OCI-LY7 (cell line): ENCODE results near the gene SLC4A1. TPM values are rescaled to one million over a fixed set of nuclear protein-coding genes. Genes with fewer than 3 reads are reported as not detected.

Experiments used
- BruUV-seq: library from RNA; stranded (reverse); fragments of 400-500 nt; replicated peaks from 2 replicates; lab custom pipeline; 2021; lab: Mats Ljungman, UMichigan
- CTCF ChIA-PET: fragments of 300-600 bp; sonication (Branson Sonifier 250); formaldehyde crosslinking; loops from one replicate; lab custom pipeline; 2022; ENCODE audit warnings: antibody characterized with exemption; ENCODE audit not compliant: unreplicated experiment; lab: Charles Lee
- POLR2A ChIA-PET: fragments of 300-600 bp; sonication (Branson Sonifier 250); formaldehyde crosslinking; loops from one replicate; lab custom pipeline; 2022; ENCODE audit warnings: antibody characterized with exemption; lab: Charles Lee
- DNase-seq: peaks from one replicate; pipeline ENCODE4 v3.0.0-alpha.2; 2015; ENCODE audit warnings: low spot score
- H2AFZ ChIP-seq: fragments of 200-600 bp; sonication (generic), shearing (Covaris generic); 2 replicates; pipeline ENCODE4 v1.6.1; 2014; ENCODE audit warnings: mild to moderate bottlenecking, antibody characterized with exemption, low read length, moderate library complexity
- H3K27ac ChIP-seq: fragments of 200-600 bp; sonication (generic); 2 replicates; pipeline ENCODE4 v1.5.1; 2014; ENCODE audit warnings: mixed run types, low read depth, mild to moderate bottlenecking, moderate library complexity, low read length, inconsistent platforms; ENCODE audit not compliant: poor library complexity, severe bottlenecking
- H3K36me3 ChIP-seq: fragments of 200-600 bp; sonication (generic); 2 replicates; pipeline ENCODE4 v1.6.1; 2014; ENCODE audit warnings: mild to moderate bottlenecking, antibody characterized with exemption, low read length, moderate library complexity, mixed read lengths; ENCODE audit not compliant: insufficient read depth
- H3K4me1 ChIP-seq: fragments of 200-600 bp; sonication (generic); 2 replicates; pipeline ENCODE4 v1.5.1; 2014; ENCODE audit warnings: mild to moderate bottlenecking, low read length; ENCODE audit not compliant: insufficient read depth, poor library complexity, severe bottlenecking
- H3K4me2 ChIP-seq: fragments of 200-600 bp; sonication (generic); 2 replicates; pipeline ENCODE4 v1.6.1; 2014; ENCODE audit warnings: mild to moderate bottlenecking, low read length
- H3K4me3 ChIP-seq: fragments of 200-600 bp; sonication (generic); 2 replicates; pipeline ENCODE4 v1.5.1; 2014; ENCODE audit warnings: mild to moderate bottlenecking, low read depth, low read length; ENCODE audit not compliant: poor library complexity, severe bottlenecking
- H3K79me2 ChIP-seq: fragments of 200-600 bp; sonication (generic); 2 replicates; pipeline ENCODE4 v1.6.1; 2016; ENCODE audit warnings: low read depth, mild to moderate bottlenecking, low read length, moderate library complexity, mixed read lengths; ENCODE audit not compliant: insufficient read depth
- H3K9me2 ChIP-seq: fragments of 200-600 bp; sonication (generic); 2 replicates; pipeline ENCODE4 v1.6.1; 2016; ENCODE audit warnings: mild to moderate bottlenecking, low read length, mixed read lengths; ENCODE audit not compliant: insufficient read depth
- H3K9me3 ChIP-seq: fragments of 200-600 bp; sonication (generic); 2 replicates; pipeline ENCODE4 v1.6.1; 2014; ENCODE audit warnings: mild to moderate bottlenecking, mixed run types, low read length, mixed read lengths
- H4K20me1 ChIP-seq: fragments of 200-600 bp; sonication (generic); 2 replicates; pipeline ENCODE4 v1.6.1; 2014; ENCODE audit warnings: mild to moderate bottlenecking, antibody characterized with exemption, low read length, moderate library complexity, mixed read lengths; ENCODE audit not compliant: insufficient read depth
- EZH2phosphoT487 ChIP-seq: fragments of 200-600 bp; sonication (generic); IDR thresholded peaks from 2 replicates; pipeline ENCODE4 v1.6.1; 2018; ENCODE audit warnings: low read depth, borderline replicate concordance, mild to moderate bottlenecking, mixed run types, antibody characterized with exemption, low read length, moderate library complexity, mixed read lengths
- intact Hi-C: fragments of 100-400 bp; cut with micrococcal nuclease; formaldehyde crosslinking; loops from one replicate; pipeline ENCODE4 v1.10.0; 2022; ENCODE audit not compliant: unreplicated experiment
- total RNA-seq, 2 experiments: library from RNA; depleted of rRNA in 1 of 2; stranded (reverse); fragments of >200 nt in 1 of 2; shearing (Covaris generic) in 1 of 2; gene quantifications; 2 replicates each; pipeline ENCODE4 v1.2.3, GENCODE V29; 2014 to 2022
- TF ChIP-seq, protein P1 (sequence below): fragments of 200-600 bp; sonication (generic); conservative IDR thresholded peaks from 2 replicates; pipeline ENCODE4 v1.5.1; 2014; ENCODE audit warnings: mild to moderate bottlenecking, antibody characterized with exemption, low read length, moderate library complexity, mixed read lengths

The SLC4A1 gene
- total RNA-seq, 2 experiments from 2014 or later: not detected

- Histone ChIP-seq H3K9me3 (no peaks in the 10 kb centered on the region), H2AFZ (no peak overlapping the region), H3K4me3 (no peak overlapping the region), H3K4me1 (peaks cover 7% of the 10 kb centered on the region), H3K4me2 (no peak overlapping the region), H4K20me1 (no peaks in the 10 kb centered on the region), H3K27ac (no peak overlapping the region), H3K36me3 (no peaks in the 10 kb centered on the region), H3K9me2 (no peaks in the 10 kb centered on the region), H3K79me2 (no peaks in the 10 kb centered on the region)
- BruUV-seq: no TSS peak
- ChIA-PET CTCF (no interaction called here), POLR2A (no interaction called here)
- intact Hi-C loops: no loop called here
- no peak for DNase-seq
- no peak for TF ChIP-seq EZH2phosphoT487
- TF ChIP-seq, protein P1, sequence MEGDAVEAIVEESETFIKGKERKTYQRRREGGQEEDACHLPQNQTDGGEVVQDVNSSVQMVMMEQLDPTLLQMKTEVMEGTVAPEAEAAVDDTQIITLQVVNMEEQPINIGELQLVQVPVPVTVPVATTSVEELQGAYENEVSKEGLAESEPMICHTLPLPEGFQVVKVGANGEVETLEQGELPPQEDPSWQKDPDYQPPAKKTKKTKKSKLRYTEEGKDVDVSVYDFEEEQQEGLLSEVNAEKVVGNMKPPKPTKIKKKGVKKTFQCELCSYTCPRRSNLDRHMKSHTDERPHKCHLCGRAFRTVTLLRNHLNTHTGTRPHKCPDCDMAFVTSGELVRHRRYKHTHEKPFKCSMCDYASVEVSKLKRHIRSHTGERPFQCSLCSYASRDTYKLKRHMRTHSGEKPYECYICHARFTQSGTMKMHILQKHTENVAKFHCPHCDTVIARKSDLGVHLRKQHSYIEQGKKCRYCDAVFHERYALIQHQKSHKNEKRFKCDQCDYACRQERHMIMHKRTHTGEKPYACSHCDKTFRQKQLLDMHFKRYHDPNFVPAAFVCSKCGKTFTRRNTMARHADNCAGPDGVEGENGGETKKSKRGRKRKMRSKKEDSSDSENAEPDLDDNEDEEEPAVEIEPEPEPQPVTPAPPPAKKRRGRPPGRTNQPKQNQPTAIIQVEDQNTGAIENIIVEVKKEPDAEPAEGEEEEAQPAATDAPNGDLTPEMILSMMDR: no peak
Measured at GRCh38 chr17:44236444-44236991, 31.4 kb downstream of the SLC4A1 start.

DNA sequence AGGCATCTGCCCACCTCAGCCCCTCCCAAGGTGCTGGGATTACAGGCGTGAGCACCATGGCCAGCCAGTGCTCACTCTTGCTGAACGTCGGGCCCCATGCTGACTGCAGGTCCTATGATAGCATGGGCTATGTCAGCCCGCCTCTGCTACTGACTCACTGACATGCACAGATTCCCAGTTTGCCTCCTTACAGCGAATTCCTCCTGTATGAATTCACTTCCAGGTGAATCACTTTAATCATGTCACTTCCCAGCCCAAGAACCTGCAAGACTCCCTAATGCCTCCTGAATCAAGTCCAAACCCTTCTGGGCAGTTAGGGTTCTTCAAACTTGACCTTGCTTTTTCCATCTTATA is 32.4 kb downstream of the SLC4A1 start:
- no peaks in the 10 kb centered on the region for H3K4me1 ChIP-seq
- H2AFZ ChIP-seq: no peak overlapping the region
- no peaks in the 10 kb centered on the region for H4K20me1 ChIP-seq
- ChIA-PET POLR2A (no interaction called here), CTCF (no interaction called here)
- H3K4me3 ChIP-seq: no peak overlapping the region
- intact Hi-C loops: no loop called here
- H3K4me2 ChIP-seq: no peak overlapping the region
- no peak for DNase-seq
- no peaks in the 10 kb centered on the region for H3K9me3 ChIP-seq
- H3K79me2 ChIP-seq: no peaks in the 10 kb centered on the region
- no TSS peak for BruUV-seq
- no peak overlapping the region for H3K27ac ChIP-seq
- H3K36me3 ChIP-seq: no peaks in the 10 kb centered on the region
- TF ChIP-seq, protein P1: no peak
- TF ChIP-seq EZH2phosphoT487: no peak
- H3K9me2 ChIP-seq: no peaks in the 10 kb centered on the region

DNA sequence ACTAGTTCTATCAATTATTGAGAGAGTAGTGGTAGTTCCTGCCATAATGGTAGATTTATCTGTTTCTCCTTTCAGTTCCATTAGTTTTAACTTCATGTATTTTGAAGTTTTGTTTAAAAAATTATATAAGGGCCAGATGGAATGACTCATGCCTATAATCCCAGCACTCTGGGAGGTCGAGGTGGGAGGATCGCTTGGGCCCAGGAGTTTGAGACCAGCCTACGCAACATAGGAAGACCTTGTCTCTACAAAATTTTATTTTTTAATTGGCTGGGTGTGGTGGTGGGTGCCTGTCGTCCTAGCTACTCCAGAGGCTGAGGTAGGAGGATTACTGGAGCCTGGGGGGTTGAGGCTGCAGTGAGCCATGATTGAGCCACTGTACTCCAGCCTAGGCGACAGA is 34.4 kb downstream of the SLC4A1 start:
- intact Hi-C loops: no loop called here
- H3K4me1 ChIP-seq: no peaks in the 10 kb centered on the region
- TF ChIP-seq, protein P1: no peak
- TF ChIP-seq EZH2phosphoT487: no peak
- BruUV-seq: no TSS peak
- H3K79me2 ChIP-seq: no peaks in the 10 kb centered on the region
- H4K20me1 ChIP-seq: no peaks in the 10 kb centered on the region
- no peaks in the 10 kb centered on the region for H3K9me2 ChIP-seq
- H3K4me2 ChIP-seq: no peak overlapping the region
- H3K9me3 ChIP-seq: no peaks in the 10 kb centered on the region
- no peak overlapping the region for H3K4me3 ChIP-seq
- no peak overlapping the region for H2AFZ ChIP-seq
- ChIA-PET POLR2A (no interaction called here), CTCF (no interaction called here)
- H3K36me3 ChIP-seq: no peaks in the 10 kb centered on the region
- no peak overlapping the region for H3K27ac ChIP-seq
- no peak for DNase-seq
